ENCODE results near the gene CCDC106. TPM values are rescaled to one million over a fixed set of nuclear protein-coding genes. Genes with fewer than 3 reads are reported as not detected.

CCDC106 gene
- total and polyA plus RNA-seq, 12 donors = 14.8 to 63.8 (median 27.9) TPM

GRCh38 chr19:55684946-55685681 lies 37.1 kb downstream of the CCDC106 start:
- Histone ChIP-seq H3K27me3 (no peaks in the 10 kb centered on the region), H3K9me3 (replicated peaks in 1 of 3) (no peaks in the 10 kb centered on the region), H3K4me1 (replicated peaks in 1 of 2) (peaks cover 29 to 38% of the 10 kb centered on the region in 2 donors), H3K36me3 (replicated peaks in 1 of 2) (peaks cover 0 to 74% of the 10 kb centered on the region in 2 donors), H3K4me3 (no peak overlapping the region), H3K27ac (no peak overlapping the region)
- intact Hi-C loops (cut with DNase I) = no loop called here
- DNase-seq = no peak
- TF ChIP-seq CTCF (IDR thresholded peaks at IDR 0.05) (no peak), POLR2A (IDR thresholded peaks at IDR 0.05) (no peak)
- WGBS, 4 donors = 93 to 96% (median 95%) methylated on average over 50 to 60 of the region's 60 CpGs

GRCh38 chr19:55685776-55686175 lies 37.8 kb downstream of the CCDC106 start:
- H3K4me3 ChIP-seq = no peak overlapping the region
- TF ChIP-seq POLR2A (IDR thresholded peaks at IDR 0.05) (no peak), CTCF (IDR thresholded peaks at IDR 0.05) (no peak)
- peaks cover 0 to 74% of the 10 kb centered on the region in 2 donors for H3K36me3 ChIP-seq (replicated peaks in 1 of 2)
- WGBS, 4 donors = 94 to 98% (median 97%) methylated on average over 6 of the region's 6 CpGs
- no peaks in the 10 kb centered on the region for H3K27me3 ChIP-seq
- H3K27ac ChIP-seq = no peak overlapping the region
- intact Hi-C loops (cut with DNase I) = no loop called here
- H3K9me3 ChIP-seq (replicated peaks in 1 of 3) = no peaks in the 10 kb centered on the region
- peaks cover 23 to 31% of the 10 kb centered on the region in 2 donors for H3K4me1 ChIP-seq (replicated peaks in 1 of 2)
- no peak for DNase-seq

GRCh38 chr19:55686311-55687050 lies 38.5 kb downstream of the CCDC106 start:
- TF ChIP-seq POLR2A (IDR thresholded peaks at IDR 0.05) = no peak
- TF ChIP-seq CTCF (IDR thresholded peaks at IDR 0.05) = no peak
- H3K36me3 ChIP-seq (replicated peaks in 1 of 2) = peaks cover 0 to 72% of the 10 kb centered on the region in 2 donors
- intact Hi-C loops (cut with DNase I) = no loop called here
- H3K4me3 ChIP-seq = no peak overlapping the region
- WGBS, 4 donors = 85 to 89% (median 87%) methylated on average over 25 to 29 of the region's 29 CpGs
- H3K27ac ChIP-seq = no peak overlapping the region
- H3K4me1 ChIP-seq (replicated peaks in 1 of 2) = peaks cover 16 to 24% of the 10 kb centered on the region in 2 donors
- no peak for DNase-seq
- H3K27me3 ChIP-seq = no peaks in the 10 kb centered on the region
- no peaks in the 10 kb centered on the region for H3K9me3 ChIP-seq (replicated peaks in 1 of 3)

Data from adrenal gland (tissue), 12 donors.